WTC11 (cell line): ENCODE data around the gene PON1. TPM values are rescaled to one million over a fixed set of nuclear protein-coding genes. Genes with fewer than 3 reads are reported as not detected.

ENCODE experiments used
- ATAC-seq: fragments of 200-7000 bp; cut with Tn5 transposase; 2 replicates; pipeline ENCODE4 v1.10.0; 2021; ENCODE audit warnings: mild to moderate bottlenecking, moderate library complexity
- Bru-seq: library from RNA; stranded (reverse); fragments of 400-500 nt; gene quantifications from one replicate; lab custom pipeline; 2021; lab: Mats Ljungman, UMichigan
- CTCF ChIA-PET: fragments of 300-600 bp; sonication (Branson Sonifier 250); formaldehyde crosslinking; loops from one replicate; lab custom pipeline; 2021; ENCODE audit warnings: antibody characterized with exemption; lab: Charles Lee
- POLR2A ChIA-PET: fragments of 350-600 bp; sonication (Branson Sonifier 250); formaldehyde crosslinking; loops from one replicate; lab custom pipeline; 2021; ENCODE audit warnings: antibody characterized with exemption; lab: Charles Lee
- DNase-seq: peaks from one replicate; pipeline ENCODE4 v3.0.0; 2021; ENCODE audit warnings: low spot score
- H3K27ac Mint-ChIP-seq: 2 replicates; pipeline ENCODE4 v1.8.0; 2021; ENCODE audit warnings: mixed read lengths
- H3K27me3 Mint-ChIP-seq: 2 replicates; pipeline ENCODE4 v1.8.0; 2021; ENCODE audit warnings: low read depth, mild to moderate bottlenecking, moderate library complexity, mixed read lengths
- H3K36me3 Mint-ChIP-seq: 2 replicates; pipeline ENCODE4 v1.8.0; 2021; ENCODE audit warnings: mixed read lengths
- H3K4me1 Mint-ChIP-seq: 2 replicates; pipeline ENCODE4 v1.8.0; 2022; ENCODE audit warnings: mixed read lengths
- H3K4me3 Mint-ChIP-seq: 2 replicates; pipeline ENCODE4 v1.8.0; 2021; ENCODE audit warnings: mild to moderate bottlenecking, moderate library complexity, mixed read lengths
- H3K9me3 Mint-ChIP-seq: 2 replicates; pipeline ENCODE4 v1.8.0; 2021; ENCODE audit warnings: mixed read lengths
- ATF1 ChIP-seq: sonication (generic); formaldehyde crosslinking; IDR thresholded peaks from 2 replicates; pipeline ENCODE4 v1.8.1; 2023; ENCODE audit warnings: mild to moderate bottlenecking, moderate library complexity, missing genetic modification reagents
- ESRRA ChIP-seq: sonication (generic); formaldehyde crosslinking; IDR thresholded peaks from 2 replicates; pipeline ENCODE4 v1.8.1; 2022; ENCODE audit warnings: mild to moderate bottlenecking, missing genetic modification reagents, borderline replicate concordance
- FOXJ3 ChIP-seq: sonication (generic); formaldehyde crosslinking; IDR thresholded peaks from 2 replicates; pipeline ENCODE4 v1.9.0; 2021; ENCODE audit warnings: missing genetic modification reagents, mild to moderate bottlenecking, borderline replicate concordance
- FOXP4 ChIP-seq: sonication (generic); formaldehyde crosslinking; IDR thresholded peaks from 2 replicates; pipeline ENCODE4 v1.8.0; 2022; ENCODE audit warnings: mild to moderate bottlenecking, missing genetic modification reagents
- MLX ChIP-seq: sonication (generic); formaldehyde crosslinking; IDR thresholded peaks from 2 replicates; pipeline ENCODE4 v1.8.1; 2023; ENCODE audit warnings: mild to moderate bottlenecking, missing genetic modification reagents, moderate library complexity
- OVOL2 ChIP-seq: fragments of 250-450 bp; sonication (Bioruptor Pico); IDR thresholded peaks from 2 replicates; pipeline ENCODE4 v1.9.0; 2021; ENCODE audit warnings: mild to moderate bottlenecking, borderline replicate concordance
- PRRX2 ChIP-seq: fragments of 250-450 bp; sonication (Bioruptor Pico); IDR thresholded peaks from 2 replicates; pipeline ENCODE4 v1.8.0; 2021; ENCODE audit warnings: mild to moderate bottlenecking
- RORB ChIP-seq: fragments of 250-450 bp; sonication (Bioruptor Pico); IDR thresholded peaks from 2 replicates; pipeline ENCODE4 v1.9.0; 2021; ENCODE audit warnings: mild to moderate bottlenecking
- SMAD4 ChIP-seq: sonication (generic); formaldehyde crosslinking; IDR thresholded peaks from 2 replicates; pipeline ENCODE4 v1.8.0; 2022; ENCODE audit warnings: mild to moderate bottlenecking, missing genetic modification reagents
- ZBTB43 ChIP-seq: sonication (generic); formaldehyde crosslinking; IDR thresholded peaks from 2 replicates; pipeline ENCODE4 v1.8.1; 2023; ENCODE audit warnings: mild to moderate bottlenecking, missing genetic modification reagents
- ZNF121 ChIP-seq: sonication (generic); formaldehyde crosslinking; IDR thresholded peaks from 2 replicates; pipeline ENCODE4 v1.8.0; 2023; ENCODE audit warnings: missing genetic modification reagents
- ZNF232 ChIP-seq: sonication (generic); formaldehyde crosslinking; IDR thresholded peaks from 2 replicates; pipeline ENCODE4 v1.8.0; 2022; ENCODE audit warnings: mild to moderate bottlenecking, missing genetic modification reagents
- ZNF532 ChIP-seq: fragments of 250-450 bp; sonication (Bioruptor Pico); IDR thresholded peaks from 2 replicates; pipeline ENCODE4 v1.9.0; 2021; ENCODE audit warnings: mild to moderate bottlenecking, borderline replicate concordance
- ZNF671 ChIP-seq: fragments of 250-450 bp; sonication (Bioruptor Pico); IDR thresholded peaks from 2 replicates; pipeline ENCODE4 v1.8.0; 2021; ENCODE audit warnings: mild to moderate bottlenecking
- long read RNA-seq, 3 experiments: library from RNA in 1 of 3; library from capped mRNA in 1 of 3; library from polyadenylated mRNA in 1 of 3; unstranded in 2 of 3; stranded (forward) in 1 of 3; transcript quantifications; one replicate each; pipeline ENCODE4 v2.0.0, GENCODE V29; 2021
- total RNA-seq: library from RNA; stranded (reverse); gene quantifications from 3 replicates; pipeline ENCODE4 v1.2.3, GENCODE V29; 2021
- TF ChIP-seq, protein P1 (sequence below): sonication (generic); formaldehyde crosslinking; conservative IDR thresholded peaks from 2 replicates; pipeline ENCODE4 v1.8.1; 2022; ENCODE audit warnings: mild to moderate bottlenecking, missing genetic modification reagents
- TF ChIP-seq, protein P2 (sequence below): fragments of 250-450 bp; sonication (Bioruptor Pico); IDR thresholded peaks from 2 replicates; pipeline ENCODE4 v1.9.0; 2021; ENCODE audit warnings: moderate library complexity, mild to moderate bottlenecking, inconsistent platforms, borderline replicate concordance
- TF ChIP-seq, protein P3 (sequence below): fragments of 250-450 bp; sonication (Bioruptor Pico); IDR thresholded peaks from 2 replicates; pipeline ENCODE4 v1.9.0; 2021; ENCODE audit warnings: mild to moderate bottlenecking
- TF ChIP-seq, protein P4 (sequence below): sonication (generic); formaldehyde crosslinking; IDR thresholded peaks from 2 replicates; pipeline ENCODE4 v1.8.0; 2023; ENCODE audit warnings: missing genetic modification reagents
- TF ChIP-seq, protein P5 (sequence below): fragments of 250-450 bp; sonication (Bioruptor Pico); IDR thresholded peaks from 2 replicates; pipeline ENCODE4 v1.8.0; 2021; ENCODE audit warnings: mild to moderate bottlenecking
- TF ChIP-seq, protein P6 (sequence below): fragments of 200-600 bp; IDR thresholded peaks from 2 replicates; pipeline ENCODE4 v1.8.0; 2022; ENCODE audit warnings: antibody characterized with exemption

Gene PON1
- total RNA-seq (0.25 to 0.26 TPM in 2 of 3 replicates, not detected in the other), Bru-seq, nascent RNA (percentile 9 among the genes with signal in this experiment)
- long read RNA-seq, experiment 1: 0 reads
- long read RNA-seq, experiment 2: 0 reads
- long read RNA-seq, experiment 3: 0 reads

- H3K4me1 Mint-ChIP-seq: no peaks in the 10 kb centered on the region
- ChIA-PET CTCF (interaction anchor here (1.0 to 1.7 kb wide), 5 partner anchors 18 to 187 kb away, joined by 3 to 7 read pairs (median 4); partner anchors contain the start of gene PON3), POLR2A (no interaction called here)
- DNase-seq (peak; percentile 40), ATAC-seq (peak; percentile 93)
- H3K9me3 Mint-ChIP-seq: peaks cover 18% of the 10 kb centered on the region; the same call in 1 of the 2 replicates
- peaks cover 15% of the 10 kb centered on the region for H3K27me3 Mint-ChIP-seq
- peak within 1 kb of the TSS; percentile 33; the same call in 1 of the 2 replicates for H3K4me3 Mint-ChIP-seq
- TF ChIP-seq, protein P1, sequence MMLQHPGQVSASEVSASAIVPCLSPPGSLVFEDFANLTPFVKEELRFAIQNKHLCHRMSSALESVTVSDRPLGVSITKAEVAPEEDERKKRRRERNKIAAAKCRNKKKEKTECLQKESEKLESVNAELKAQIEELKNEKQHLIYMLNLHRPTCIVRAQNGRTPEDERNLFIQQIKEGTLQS (CRISPR knock-in tag): no peak
- TF ChIP-seq ZNF232 (CRISPR knock-in tag): no peak
- TF ChIP-seq ZBTB43: no peak
- TF ChIP-seq ATF1 (CRISPR knock-in tag): no peak
- no peak for TF ChIP-seq FOXJ3 (CRISPR knock-in tag)
- TF ChIP-seq, protein P2, sequence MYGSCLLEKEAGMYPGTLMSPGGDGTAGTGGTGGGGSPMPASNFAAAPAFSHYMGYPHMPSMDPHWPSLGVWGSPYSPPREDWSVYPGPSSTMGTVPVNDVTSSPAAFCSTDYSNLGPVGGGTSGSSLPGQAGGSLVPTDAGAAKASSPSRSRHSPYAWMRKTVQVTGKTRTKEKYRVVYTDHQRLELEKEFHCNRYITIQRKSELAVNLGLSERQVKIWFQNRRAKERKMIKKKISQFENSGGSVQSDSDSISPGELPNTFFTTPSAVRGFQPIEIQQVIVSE (CRISPR knock-in tag): no peak
- no peak for TF ChIP-seq ESRRA
- TF ChIP-seq ZNF532 (CRISPR knock-in tag): no peak
- TF ChIP-seq, protein P3, sequence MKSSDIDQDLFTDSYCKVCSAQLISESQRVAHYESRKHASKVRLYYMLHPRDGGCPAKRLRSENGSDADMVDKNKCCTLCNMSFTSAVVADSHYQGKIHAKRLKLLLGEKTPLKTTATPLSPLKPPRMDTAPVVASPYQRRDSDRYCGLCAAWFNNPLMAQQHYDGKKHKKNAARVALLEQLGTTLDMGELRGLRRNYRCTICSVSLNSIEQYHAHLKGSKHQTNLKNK (CRISPR knock-in tag): no peak
- no peak for TF ChIP-seq ZNF121 (CRISPR knock-in tag)
- no peak for TF ChIP-seq MLX (CRISPR knock-in tag)
- no peak for TF ChIP-seq ZNF671
- TF ChIP-seq FOXP4 (CRISPR knock-in tag): no peak
- TF ChIP-seq SMAD4 (CRISPR knock-in tag): no peak
- TF ChIP-seq, protein P4, sequence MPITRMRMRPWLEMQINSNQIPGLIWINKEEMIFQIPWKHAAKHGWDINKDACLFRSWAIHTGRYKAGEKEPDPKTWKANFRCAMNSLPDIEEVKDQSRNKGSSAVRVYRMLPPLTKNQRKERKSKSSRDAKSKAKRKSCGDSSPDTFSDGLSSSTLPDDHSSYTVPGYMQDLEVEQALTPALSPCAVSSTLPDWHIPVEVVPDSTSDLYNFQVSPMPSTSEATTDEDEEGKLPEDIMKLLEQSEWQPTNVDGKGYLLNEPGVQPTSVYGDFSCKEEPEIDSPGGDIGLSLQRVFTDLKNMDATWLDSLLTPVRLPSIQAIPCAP: no peak
- TF ChIP-seq, protein P5, sequence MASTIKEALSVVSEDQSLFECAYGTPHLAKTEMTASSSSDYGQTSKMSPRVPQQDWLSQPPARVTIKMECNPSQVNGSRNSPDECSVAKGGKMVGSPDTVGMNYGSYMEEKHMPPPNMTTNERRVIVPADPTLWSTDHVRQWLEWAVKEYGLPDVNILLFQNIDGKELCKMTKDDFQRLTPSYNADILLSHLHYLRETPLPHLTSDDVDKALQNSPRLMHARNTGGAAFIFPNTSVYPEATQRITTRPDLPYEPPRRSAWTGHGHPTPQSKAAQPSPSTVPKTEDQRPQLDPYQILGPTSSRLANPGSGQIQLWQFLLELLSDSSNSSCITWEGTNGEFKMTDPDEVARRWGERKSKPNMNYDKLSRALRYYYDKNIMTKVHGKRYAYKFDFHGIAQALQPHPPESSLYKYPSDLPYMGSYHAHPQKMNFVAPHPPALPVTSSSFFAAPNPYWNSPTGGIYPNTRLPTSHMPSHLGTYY (CRISPR knock-in tag): no peak
- no peak for TF ChIP-seq PRRX2
- TF ChIP-seq, protein P6, sequence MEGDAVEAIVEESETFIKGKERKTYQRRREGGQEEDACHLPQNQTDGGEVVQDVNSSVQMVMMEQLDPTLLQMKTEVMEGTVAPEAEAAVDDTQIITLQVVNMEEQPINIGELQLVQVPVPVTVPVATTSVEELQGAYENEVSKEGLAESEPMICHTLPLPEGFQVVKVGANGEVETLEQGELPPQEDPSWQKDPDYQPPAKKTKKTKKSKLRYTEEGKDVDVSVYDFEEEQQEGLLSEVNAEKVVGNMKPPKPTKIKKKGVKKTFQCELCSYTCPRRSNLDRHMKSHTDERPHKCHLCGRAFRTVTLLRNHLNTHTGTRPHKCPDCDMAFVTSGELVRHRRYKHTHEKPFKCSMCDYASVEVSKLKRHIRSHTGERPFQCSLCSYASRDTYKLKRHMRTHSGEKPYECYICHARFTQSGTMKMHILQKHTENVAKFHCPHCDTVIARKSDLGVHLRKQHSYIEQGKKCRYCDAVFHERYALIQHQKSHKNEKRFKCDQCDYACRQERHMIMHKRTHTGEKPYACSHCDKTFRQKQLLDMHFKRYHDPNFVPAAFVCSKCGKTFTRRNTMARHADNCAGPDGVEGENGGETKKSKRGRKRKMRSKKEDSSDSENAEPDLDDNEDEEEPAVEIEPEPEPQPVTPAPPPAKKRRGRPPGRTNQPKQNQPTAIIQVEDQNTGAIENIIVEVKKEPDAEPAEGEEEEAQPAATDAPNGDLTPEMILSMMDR: no peak
- TF ChIP-seq OVOL2 (CRISPR knock-in tag): no peak
- no peak for TF ChIP-seq RORB (CRISPR knock-in tag)
- H3K27ac Mint-ChIP-seq: no peak within 1 kb of the TSS
- no peaks in the 10 kb centered on the region for H3K36me3 Mint-ChIP-seq
Observed at GRCh38 chr7:95324431-95324830, at the start of gene PON1. PON1 (minus strand) TSS chr7:95324532; CDS start chr7:95324475, 57 bp downstream.
